SU-DHL-6 (cell line): ENCODE measurements around the gene CACNB2.
"Not testable (repeated sequence)": the region's sequence is repeated elsewhere in the genome, so short reads cannot be mapped to it uniquely, and the experiment has no call there.

Source experiments
- H2AFZ ChIP-seq: fragments of 200-600 bp; sonication (generic); 2 replicates; pipeline ENCODE4 v1.6.1; 2014; ENCODE audit warnings: low read depth, mild to moderate bottlenecking, moderate library complexity, mixed read lengths, antibody characterized with exemption, low read length; ENCODE audit not compliant: severe bottlenecking
- H3F3A ChIP-seq: fragments of 200-600 bp; shearing (Covaris generic); 2 replicates; pipeline ENCODE4 v1.6.0; 2016; ENCODE audit warnings: antibody characterized with exemption, mild to moderate bottlenecking; ENCODE audit not compliant: insufficient read depth
- H3K27ac ChIP-seq: fragments of 200-600 bp; sonication (generic); 2 replicates; pipeline ENCODE4 v1.5.1; 2016; ENCODE audit warnings: low read depth, mild to moderate bottlenecking, low read length, moderate library complexity, mixed read lengths
- H3K27me3 ChIP-seq: fragments of 200-600 bp; sonication (generic), shearing (Covaris generic); 2 replicates; pipeline ENCODE4 v1.6.0; 2014; ENCODE audit warnings: mild to moderate bottlenecking, low read length
- H3K36me3 ChIP-seq: fragments of 200-600 bp; sonication (generic); 2 replicates; pipeline ENCODE4 v1.6.1; 2014; ENCODE audit warnings: mild to moderate bottlenecking, low read length, mixed read lengths
- H3K4me2 ChIP-seq: fragments of 300-600, 200-600 bp; shearing (Covaris generic), sonication (generic); 2 replicates; pipeline ENCODE4 v1.6.0; 2014; ENCODE audit warnings: low read length, low read depth, mild to moderate bottlenecking; ENCODE audit not compliant: poor library complexity, severe bottlenecking
- H3K4me3 ChIP-seq: fragments of 200-600 bp; sonication (generic); 2 replicates; pipeline ENCODE4 v1.5.1; 2014; ENCODE audit warnings: antibody characterized with exemption, low read length, mild to moderate bottlenecking, mixed read lengths; ENCODE audit not compliant: insufficient read depth, poor library complexity, severe bottlenecking
- H3K79me2 ChIP-seq: fragments of 200-600 bp; sonication (generic); 2 replicates; pipeline ENCODE4 v1.6.1; 2014; ENCODE audit warnings: mild to moderate bottlenecking, low read length, moderate library complexity; ENCODE audit not compliant: insufficient read depth
- H3K9ac ChIP-seq: fragments of 200-600 bp; sonication (generic); 2 replicates; pipeline ENCODE4 v1.7.0; 2014; ENCODE audit warnings: mild to moderate bottlenecking, low read length
- H3K9me2 ChIP-seq: fragments of 200-600 bp; sonication (generic); replicated peaks from 2 replicates; pipeline ENCODE4 v1.6.1; 2014; ENCODE audit warnings: low read length; ENCODE audit not compliant: insufficient read depth
- H3K9me3 ChIP-seq: fragments of 200-600 bp; sonication (generic); 2 replicates; pipeline ENCODE4 v1.6.1; 2014; ENCODE audit warnings: low read length, mixed read lengths; ENCODE audit not compliant: insufficient read depth
- H4K20me1 ChIP-seq: fragments of 200-600 bp; sonication (generic); 2 replicates; pipeline ENCODE4 v1.6.1; 2014; ENCODE audit warnings: low read depth, mild to moderate bottlenecking, antibody characterized with exemption, low read length, moderate library complexity, mixed read lengths
- EZH2phosphoT487 ChIP-seq: fragments of 200-600 bp; sonication (generic), shearing (Covaris generic); conservative IDR thresholded peaks from 2 replicates; pipeline ENCODE4 v1.6.1; 2018; ENCODE audit warnings: mild to moderate bottlenecking, antibody characterized with exemption, low read length, moderate library complexity, mixed read lengths
- TF ChIP-seq, protein P1 (sequence below): fragments of 200-600 bp; sonication (generic); IDR thresholded peaks from one replicate; pipeline ENCODE4 v1.5.1; 2017; ENCODE audit warnings: antibody characterized with exemption, mild to moderate bottlenecking, low read length, moderate library complexity; ENCODE audit not compliant: insufficient read depth, poor library complexity, severe bottlenecking

CACNB2 gene

DNA sequence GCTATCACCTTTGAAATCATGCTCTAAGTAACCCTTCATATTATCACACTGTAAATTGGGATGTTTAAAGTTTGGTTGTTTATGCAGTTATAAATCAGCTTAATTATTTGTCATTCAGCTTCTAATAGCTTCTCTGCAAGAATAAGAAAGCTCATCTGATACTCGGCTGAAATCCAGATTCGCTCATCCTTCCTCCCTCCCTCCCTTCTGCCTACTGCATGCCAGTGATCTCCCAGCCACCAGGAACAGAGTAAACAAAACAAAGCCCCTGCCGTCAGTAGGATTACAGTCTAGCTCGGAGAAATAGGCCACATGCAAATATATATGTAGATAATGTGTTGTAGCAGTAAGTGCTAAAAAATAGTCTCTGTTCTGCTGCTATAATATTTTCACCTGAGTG lies 299.4 kb downstream of the CACNB2 start:
- Histone ChIP-seq H3K36me3 (no peaks in the 10 kb centered on the region), H3K79me2 (no peaks in the 10 kb centered on the region), H3K9ac (no peak overlapping the region), H3K9me3 (no peaks in the 10 kb centered on the region), H3K9me2 (no peaks in the 10 kb centered on the region), H2AFZ (no peak overlapping the region), H3F3A (no peaks in the 10 kb centered on the region), H3K27ac (no peak overlapping the region), H3K4me2 (no peak overlapping the region), H3K27me3 (no peaks in the 10 kb centered on the region), H3K4me3 (no peak overlapping the region), H4K20me1 (no peaks in the 10 kb centered on the region)
- TF ChIP-seq EZH2phosphoT487 = no peak

GRCh38 chr10:18445635-18446034 lies 305.4 kb downstream of the CACNB2 start:
- not testable (repeated sequence) for H3K9me3 ChIP-seq, H3K36me3 ChIP-seq, H4K20me1 ChIP-seq, H2AFZ ChIP-seq, H3K9me2 ChIP-seq, H3K27ac ChIP-seq, H3K4me2 ChIP-seq, H3K9ac ChIP-seq, H3K79me2 ChIP-seq, H3K4me3 ChIP-seq, H3F3A ChIP-seq, H3K27me3 ChIP-seq

- TF ChIP-seq, protein P1, sequence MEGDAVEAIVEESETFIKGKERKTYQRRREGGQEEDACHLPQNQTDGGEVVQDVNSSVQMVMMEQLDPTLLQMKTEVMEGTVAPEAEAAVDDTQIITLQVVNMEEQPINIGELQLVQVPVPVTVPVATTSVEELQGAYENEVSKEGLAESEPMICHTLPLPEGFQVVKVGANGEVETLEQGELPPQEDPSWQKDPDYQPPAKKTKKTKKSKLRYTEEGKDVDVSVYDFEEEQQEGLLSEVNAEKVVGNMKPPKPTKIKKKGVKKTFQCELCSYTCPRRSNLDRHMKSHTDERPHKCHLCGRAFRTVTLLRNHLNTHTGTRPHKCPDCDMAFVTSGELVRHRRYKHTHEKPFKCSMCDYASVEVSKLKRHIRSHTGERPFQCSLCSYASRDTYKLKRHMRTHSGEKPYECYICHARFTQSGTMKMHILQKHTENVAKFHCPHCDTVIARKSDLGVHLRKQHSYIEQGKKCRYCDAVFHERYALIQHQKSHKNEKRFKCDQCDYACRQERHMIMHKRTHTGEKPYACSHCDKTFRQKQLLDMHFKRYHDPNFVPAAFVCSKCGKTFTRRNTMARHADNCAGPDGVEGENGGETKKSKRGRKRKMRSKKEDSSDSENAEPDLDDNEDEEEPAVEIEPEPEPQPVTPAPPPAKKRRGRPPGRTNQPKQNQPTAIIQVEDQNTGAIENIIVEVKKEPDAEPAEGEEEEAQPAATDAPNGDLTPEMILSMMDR = no peak
- TF ChIP-seq EZH2phosphoT487 = no peak
- Histone ChIP-seq H3K9ac (no peak overlapping the region), H3K4me2 (no peak overlapping the region), H3K9me2 (no peaks in the 10 kb centered on the region), H4K20me1 (no peaks in the 10 kb centered on the region), H3K9me3 (no peaks in the 10 kb centered on the region), H3K4me3 (no peak overlapping the region), H2AFZ (no peak overlapping the region), H3F3A (no peaks in the 10 kb centered on the region), H3K27ac (no peak overlapping the region), H3K79me2 (no peaks in the 10 kb centered on the region), H3K36me3 (no peaks in the 10 kb centered on the region), H3K27me3 (no peaks in the 10 kb centered on the region)
These were observed 306.0 kb downstream of the CACNB2 start for GRCh38 chr10:18446205-18446604.

- H3K9me3 ChIP-seq = no peaks in the 10 kb centered on the region
- H3K4me2 ChIP-seq = no peak overlapping the region
- H3K27me3 ChIP-seq = no peaks in the 10 kb centered on the region
- no peaks in the 10 kb centered on the region for H3F3A ChIP-seq
- H3K9ac ChIP-seq = no peak overlapping the region
- no peaks in the 10 kb centered on the region for H3K9me2 ChIP-seq
- no peaks in the 10 kb centered on the region for H3K79me2 ChIP-seq
- TF ChIP-seq, protein P1 = no peak
- TF ChIP-seq EZH2phosphoT487 = no peak
- H2AFZ ChIP-seq = no peak overlapping the region
- H4K20me1 ChIP-seq = no peaks in the 10 kb centered on the region
- H3K27ac ChIP-seq = no peak overlapping the region
- H3K36me3 ChIP-seq = no peaks in the 10 kb centered on the region
- no peak overlapping the region for H3K4me3 ChIP-seq
These were observed 309.4 kb downstream of the CACNB2 start for GRCh38 chr10:18449611-18450026.
